Stomach (tissue), 4 donors: ENCODE results near the gene NDUFB4.

Experiments used
- POLR2A ChIP-seq, 4 donors: fragments of 450-650 bp; IDR thresholded peaks; one replicate each; pipeline ENCODE4 v1.6.1; 2016; ENCODE audit warnings: antibody characterized with exemption in 4 of 4, control low read depth in 2 of 4, mild to moderate bottlenecking in 1 of 4, moderate library complexity in 1 of 4
- POLR2AphosphoS5 ChIP-seq, 3 donors: sonication (generic); formaldehyde crosslinking; IDR thresholded peaks; one replicate each; pipeline ENCODE4 v1.6.1; 2016; ENCODE audit warnings: antibody characterized with exemption in 3 of 3
- TF ChIP-seq, protein P1 (sequence below), 7 experiments: fragments of 450-650 bp in 4 of 7; fragments of 200-600 bp in 3 of 7; sonication (generic) in 3 of 7; IDR thresholded peaks; one replicate each; pipeline ENCODE4 v1.5.1; 2016 to 2019; ENCODE audit warnings: antibody characterized with exemption in 7 of 7, control low read depth in 2 of 7, mild to moderate bottlenecking in 1 of 7

DNA sequence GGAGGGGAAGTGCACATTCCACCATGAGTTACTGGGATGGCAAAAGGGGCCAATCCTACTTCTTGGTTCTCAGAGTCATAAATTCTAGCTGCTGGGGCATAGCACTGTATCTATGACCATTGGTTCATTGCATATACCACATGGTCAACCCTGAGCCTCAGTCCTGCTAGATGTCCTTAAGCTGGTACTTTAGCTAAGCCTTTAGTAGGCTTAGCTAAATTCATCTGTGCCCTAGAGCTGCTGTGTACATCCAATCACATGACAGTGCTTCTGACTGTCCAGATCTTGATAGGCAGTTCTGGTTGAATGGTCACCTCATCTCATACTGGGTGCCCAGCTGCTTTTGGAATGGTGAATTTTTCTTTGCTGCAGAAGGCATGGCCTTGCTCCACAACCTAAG is 8.2 kb downstream of the NDUFB4 start:
- TF ChIP-seq POLR2A (IDR thresholded peaks at IDR 0.05) (no peak), POLR2AphosphoS5 (IDR thresholded peaks at IDR 0.05) (no peak)
- TF ChIP-seq, protein P1, sequence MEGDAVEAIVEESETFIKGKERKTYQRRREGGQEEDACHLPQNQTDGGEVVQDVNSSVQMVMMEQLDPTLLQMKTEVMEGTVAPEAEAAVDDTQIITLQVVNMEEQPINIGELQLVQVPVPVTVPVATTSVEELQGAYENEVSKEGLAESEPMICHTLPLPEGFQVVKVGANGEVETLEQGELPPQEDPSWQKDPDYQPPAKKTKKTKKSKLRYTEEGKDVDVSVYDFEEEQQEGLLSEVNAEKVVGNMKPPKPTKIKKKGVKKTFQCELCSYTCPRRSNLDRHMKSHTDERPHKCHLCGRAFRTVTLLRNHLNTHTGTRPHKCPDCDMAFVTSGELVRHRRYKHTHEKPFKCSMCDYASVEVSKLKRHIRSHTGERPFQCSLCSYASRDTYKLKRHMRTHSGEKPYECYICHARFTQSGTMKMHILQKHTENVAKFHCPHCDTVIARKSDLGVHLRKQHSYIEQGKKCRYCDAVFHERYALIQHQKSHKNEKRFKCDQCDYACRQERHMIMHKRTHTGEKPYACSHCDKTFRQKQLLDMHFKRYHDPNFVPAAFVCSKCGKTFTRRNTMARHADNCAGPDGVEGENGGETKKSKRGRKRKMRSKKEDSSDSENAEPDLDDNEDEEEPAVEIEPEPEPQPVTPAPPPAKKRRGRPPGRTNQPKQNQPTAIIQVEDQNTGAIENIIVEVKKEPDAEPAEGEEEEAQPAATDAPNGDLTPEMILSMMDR (IDR thresholded peaks at IDR 0.05): no peak
